MM.1S (cell line): Measurements from ENCODE around the gene CCDC179.

Experiments
- DNase-seq: peaks from one replicate; pipeline ENCODE4 v3.0.0-alpha.2; 2015
- H2AFZ ChIP-seq: fragments of 300-600 bp; sonication (generic); 2 replicates; pipeline ENCODE4 v1.6.0; 2016; ENCODE audit warnings: antibody characterized with exemption, low read length
- H3F3A ChIP-seq: fragments of 300-600 bp; sonication (generic); 2 replicates; pipeline ENCODE4 v1.6.1; 2016; ENCODE audit warnings: mild to moderate bottlenecking, antibody characterized with exemption, low read length, moderate library complexity, mixed read lengths; ENCODE audit not compliant: insufficient read depth
- H3K27ac ChIP-seq: fragments of 300-600 bp; sonication (generic); 2 replicates; pipeline ENCODE4 v1.5.1; 2016; ENCODE audit warnings: mild to moderate bottlenecking, low read length
- H3K27me3 ChIP-seq: fragments of 300-600 bp; sonication (generic); replicated peaks from 2 replicates; pipeline ENCODE4 v1.6.0; 2016; ENCODE audit warnings: low read length; ENCODE audit not compliant: insufficient read depth
- H3K36me3 ChIP-seq: fragments of 300-600 bp; sonication (generic); replicated peaks from 2 replicates; pipeline ENCODE4 v1.6.1; 2016; ENCODE audit warnings: mild to moderate bottlenecking, low read length, mixed read lengths; ENCODE audit not compliant: insufficient read depth
- H3K4me1 ChIP-seq: fragments of 300-600 bp; sonication (generic); 2 replicates; pipeline ENCODE4 v1.6.1; 2016; ENCODE audit warnings: low read length, mixed read lengths
- H3K4me2 ChIP-seq: fragments of 300-600 bp; sonication (generic); 2 replicates; pipeline ENCODE4 v1.6.0; 2016; ENCODE audit warnings: low read depth, low read length
- H3K4me3 ChIP-seq: fragments of 300-600 bp; sonication (generic); 2 replicates; pipeline ENCODE4 v1.5.1; 2016; ENCODE audit warnings: low read length, mixed read lengths
- H3K79me2 ChIP-seq: fragments of 300-600 bp; sonication (generic); 2 replicates; pipeline ENCODE4 v1.6.1; 2016; ENCODE audit warnings: mixed run types, low read length, mixed read lengths
- H3K9ac ChIP-seq: fragments of 300-600 bp; sonication (generic); 2 replicates; pipeline ENCODE4 v1.6.1; 2016; ENCODE audit warnings: low read length, mixed read lengths
- H3K9me2 ChIP-seq: fragments of 300-600 bp; sonication (generic); replicated peaks from 2 replicates; pipeline ENCODE4 v1.6.1; 2016; ENCODE audit warnings: mild to moderate bottlenecking, low read length, mixed read lengths; ENCODE audit not compliant: insufficient read depth
- H3K9me3 ChIP-seq: fragments of 300-600 bp; sonication (generic); replicated peaks from 2 replicates; pipeline ENCODE4 v1.6.1; 2016; ENCODE audit warnings: mild to moderate bottlenecking, low read length, mixed read lengths; ENCODE audit not compliant: insufficient read depth
- H4K20me1 ChIP-seq: fragments of 300-600 bp; sonication (generic); 2 replicates; pipeline ENCODE4 v1.6.1; 2016; ENCODE audit warnings: mild to moderate bottlenecking, low read length, moderate library complexity, mixed read lengths; ENCODE audit not compliant: insufficient read depth
- EZH2 ChIP-seq: fragments of 300-600 bp; sonication (generic); optimal IDR thresholded peaks from 2 replicates; pipeline ENCODE3; 2017; ENCODE audit warnings: low read depth, mild to moderate bottlenecking, antibody characterized with exemption, low read length, mixed read lengths
- EZH2phosphoT487 ChIP-seq: fragments of 300-600 bp; sonication (generic); IDR thresholded peaks from 2 replicates; pipeline ENCODE4 v1.6.1; 2018; ENCODE audit warnings: antibody characterized with exemption, low read length
- TF ChIP-seq, protein P1 (sequence below): fragments of 300-600 bp; sonication (generic); IDR thresholded peaks from 2 replicates; pipeline ENCODE4 v1.5.1; 2016; ENCODE audit warnings: antibody characterized with exemption, low read length, mixed read lengths

Gene CCDC179

DNA sequence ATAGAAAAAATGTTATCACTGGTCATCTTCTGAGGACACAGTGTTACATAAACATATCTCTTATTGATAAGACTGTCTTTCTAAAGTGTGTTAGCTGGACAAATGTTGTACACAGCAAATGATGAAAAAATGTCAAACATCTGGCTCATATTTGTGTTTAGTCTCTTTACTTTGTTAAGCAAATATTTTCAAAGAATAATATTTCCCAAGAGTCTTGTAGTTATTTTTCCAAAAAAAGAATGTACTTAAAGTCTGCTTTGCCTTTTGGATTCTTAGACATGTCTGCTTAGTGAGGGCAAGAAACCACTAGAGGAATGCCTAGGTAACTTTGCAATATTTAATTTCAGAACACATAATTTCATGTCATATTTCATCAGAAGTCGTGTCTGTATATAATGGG lies 23.9 kb upstream of the CCDC179 start:
- H3K4me2 ChIP-seq: no peak overlapping the region
- H3K9me3 ChIP-seq: no peaks in the 10 kb centered on the region
- H4K20me1 ChIP-seq: no peaks in the 10 kb centered on the region
- TF ChIP-seq, protein P1, sequence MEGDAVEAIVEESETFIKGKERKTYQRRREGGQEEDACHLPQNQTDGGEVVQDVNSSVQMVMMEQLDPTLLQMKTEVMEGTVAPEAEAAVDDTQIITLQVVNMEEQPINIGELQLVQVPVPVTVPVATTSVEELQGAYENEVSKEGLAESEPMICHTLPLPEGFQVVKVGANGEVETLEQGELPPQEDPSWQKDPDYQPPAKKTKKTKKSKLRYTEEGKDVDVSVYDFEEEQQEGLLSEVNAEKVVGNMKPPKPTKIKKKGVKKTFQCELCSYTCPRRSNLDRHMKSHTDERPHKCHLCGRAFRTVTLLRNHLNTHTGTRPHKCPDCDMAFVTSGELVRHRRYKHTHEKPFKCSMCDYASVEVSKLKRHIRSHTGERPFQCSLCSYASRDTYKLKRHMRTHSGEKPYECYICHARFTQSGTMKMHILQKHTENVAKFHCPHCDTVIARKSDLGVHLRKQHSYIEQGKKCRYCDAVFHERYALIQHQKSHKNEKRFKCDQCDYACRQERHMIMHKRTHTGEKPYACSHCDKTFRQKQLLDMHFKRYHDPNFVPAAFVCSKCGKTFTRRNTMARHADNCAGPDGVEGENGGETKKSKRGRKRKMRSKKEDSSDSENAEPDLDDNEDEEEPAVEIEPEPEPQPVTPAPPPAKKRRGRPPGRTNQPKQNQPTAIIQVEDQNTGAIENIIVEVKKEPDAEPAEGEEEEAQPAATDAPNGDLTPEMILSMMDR: no peak
- TF ChIP-seq EZH2phosphoT487: no peak
- no peak for TF ChIP-seq EZH2
- H3K4me3 ChIP-seq: no peak overlapping the region
- H3K79me2 ChIP-seq: no peaks in the 10 kb centered on the region
- no peaks in the 10 kb centered on the region for H3K4me1 ChIP-seq
- H3K9me2 ChIP-seq: no peaks in the 10 kb centered on the region
- no peak for DNase-seq
- H3K36me3 ChIP-seq: no peaks in the 10 kb centered on the region
- no peak overlapping the region for H3K9ac ChIP-seq
- no peak overlapping the region for H2AFZ ChIP-seq
- no peak overlapping the region for H3K27ac ChIP-seq
- no peaks in the 10 kb centered on the region for H3F3A ChIP-seq
- H3K27me3 ChIP-seq: no peaks in the 10 kb centered on the region

DNA sequence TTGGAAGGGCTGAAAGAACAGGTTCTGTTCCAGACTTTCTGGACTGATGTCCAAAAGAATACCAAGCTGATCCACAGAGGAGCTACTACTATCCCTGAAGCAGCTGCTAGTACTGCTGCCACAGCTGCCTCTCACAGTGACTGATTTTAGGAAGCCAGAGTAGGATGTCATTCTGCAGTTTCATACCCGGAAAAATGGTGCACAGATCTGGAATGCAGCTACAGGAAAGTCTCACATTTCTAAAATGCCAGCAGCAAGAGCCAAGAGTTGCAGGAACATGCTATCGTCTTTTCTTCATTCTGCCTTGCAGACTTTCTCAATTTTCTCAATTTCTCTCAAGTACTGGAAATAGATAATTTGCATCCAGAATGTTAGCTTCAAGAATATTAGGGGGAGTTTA lies 19.4 kb upstream of the CCDC179 start:
- no peak overlapping the region for H3K27ac ChIP-seq
- H3K9me3 ChIP-seq: no peaks in the 10 kb centered on the region
- TF ChIP-seq EZH2phosphoT487 (no peak), EZH2 (no peak)
- TF ChIP-seq, protein P1: no peak
- H2AFZ ChIP-seq: no peak overlapping the region
- no peaks in the 10 kb centered on the region for H3K9me2 ChIP-seq
- no peaks in the 10 kb centered on the region for H4K20me1 ChIP-seq
- no peak overlapping the region for H3K4me3 ChIP-seq
- no peak overlapping the region for H3K4me2 ChIP-seq
- H3K27me3 ChIP-seq: no peaks in the 10 kb centered on the region
- no peaks in the 10 kb centered on the region for H3K36me3 ChIP-seq
- H3K79me2 ChIP-seq: no peaks in the 10 kb centered on the region
- no peaks in the 10 kb centered on the region for H3F3A ChIP-seq
- no peaks in the 10 kb centered on the region for H3K4me1 ChIP-seq
- H3K9ac ChIP-seq: no peak overlapping the region
- DNase-seq: no peak

DNA sequence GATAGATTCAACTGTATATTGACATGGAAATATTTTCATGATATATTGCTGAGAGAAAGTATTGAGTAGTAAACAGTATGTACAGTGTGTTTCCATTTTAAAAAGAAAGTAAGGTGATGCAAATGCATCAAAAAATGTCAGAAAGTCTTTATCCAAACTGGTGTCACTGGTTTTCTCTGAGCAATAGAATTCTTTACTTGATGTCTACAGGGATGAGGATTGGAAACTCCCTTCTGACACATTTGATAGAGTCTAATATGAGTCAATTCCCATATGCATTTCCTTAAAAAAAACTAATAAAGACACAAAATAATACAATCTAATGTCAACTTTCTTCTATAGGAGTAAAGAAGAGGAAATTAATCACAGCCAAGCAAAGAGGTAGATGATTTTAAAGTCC lies 18.3 kb upstream of the CCDC179 start:
- no peak for DNase-seq
- H3K4me1 ChIP-seq: no peaks in the 10 kb centered on the region

More for the DNA sequence above, 18.3 kb upstream of the CCDC179 start:
- no peaks in the 10 kb centered on the region for H3K9me3 ChIP-seq
- no peak overlapping the region for H3K9ac ChIP-seq
- H2AFZ ChIP-seq: no peak overlapping the region
- no peaks in the 10 kb centered on the region for H3F3A ChIP-seq
- H3K4me2 ChIP-seq: no peak overlapping the region
- H4K20me1 ChIP-seq: no peaks in the 10 kb centered on the region
- H3K27me3 ChIP-seq: no peaks in the 10 kb centered on the region
- TF ChIP-seq, protein P1: no peak
- TF ChIP-seq EZH2phosphoT487 (no peak), EZH2 (no peak)
- no peak overlapping the region for H3K4me3 ChIP-seq
- H3K9me2 ChIP-seq: no peaks in the 10 kb centered on the region
- no peak overlapping the region for H3K27ac ChIP-seq
- no peaks in the 10 kb centered on the region for H3K79me2 ChIP-seq
- no peaks in the 10 kb centered on the region for H3K36me3 ChIP-seq
